ENCODE measurements around the gene TNS3. TPM values are rescaled to one million over a fixed set of nuclear protein-coding genes. Genes with fewer than 3 reads are reported as not detected.

TNS3 gene
- total and polyA plus RNA-seq, 2 donors (not counting 3 experiments of a cell fraction or from before 2014, with no cell fraction given), result 10.4 to 45.1 TPM

- BruUV-seq (replicated peaks), result no TSS peak
- no peaks in the 10 kb centered on the region for H3K36me3 ChIP-seq (ENCODE audit: control insufficient read depth in 2 of 2, extremely low read depth in 1 of 2, insufficient read depth in 2 of 2, low read length in 2 of 2)
- no peak for FAIRE-seq
Measured at GRCh38 chr7:47465191-47465590, 116.7 kb downstream of the TNS3 start.

DNA sequence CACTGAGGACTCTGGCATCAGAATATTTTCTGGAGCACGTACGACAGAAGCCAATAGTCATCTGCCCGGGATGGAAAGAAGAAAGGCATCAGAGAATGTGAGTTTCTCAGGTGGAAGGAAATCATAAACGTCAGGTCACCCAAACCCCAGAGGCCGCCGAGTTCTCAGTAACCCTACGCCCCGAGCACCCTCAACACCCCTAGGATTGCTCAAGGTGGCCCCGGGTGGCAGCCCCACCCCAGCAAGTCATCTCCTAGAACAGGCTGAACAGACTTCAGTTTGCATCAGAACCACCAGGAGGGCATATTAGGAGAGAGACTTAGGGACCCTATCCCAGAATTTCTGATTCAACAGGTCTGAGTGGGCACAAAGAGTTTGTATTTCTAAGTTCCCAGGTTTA lies 117.6 kb downstream of the TNS3 start:
- Histone ChIP-seq H3K4me3 (replicated peaks in 1 of 3; ENCODE audit: insufficient read depth in 1 of 3, low read depth in 1 of 3, low read length in 3 of 3) (no peak overlapping the region), H3K79me2 (ENCODE audit: control insufficient read depth, insufficient read depth, low read length) (no peaks in the 10 kb centered on the region), H3K9me3 (replicated peaks; ENCODE audit: control insufficient read depth, insufficient read depth, low read length) (no peaks in the 10 kb centered on the region), H3K36me3 (ENCODE audit: control insufficient read depth in 2 of 2, extremely low read depth in 1 of 2, insufficient read depth in 2 of 2, low read length in 2 of 2) (no peaks in the 10 kb centered on the region), H3K27ac (ENCODE audit: insufficient read depth, low read depth, low read length) (no peak overlapping the region), H3K9me1 (replicated peaks; ENCODE audit: control insufficient read depth, extremely low read depth, insufficient read depth, low read length) (no peaks in the 10 kb centered on the region), H3K4me1 (ENCODE audit: control insufficient read depth, extremely low read depth, insufficient read depth, low read length) (no peaks in the 10 kb centered on the region), H3K9ac (replicated peaks; ENCODE audit: extremely low read depth, insufficient read depth, low read length) (no peak overlapping the region), H2AFZ (ENCODE audit: low read depth, low read length) (no peak overlapping the region), H4K20me1 (replicated peaks; ENCODE audit: control insufficient read depth, extremely low read depth, insufficient read depth, low read length) (no peaks in the 10 kb centered on the region), H3K27me3 (ENCODE audit: control insufficient read depth in 2 of 2, insufficient read depth in 2 of 2, low read length in 2 of 2) (no peaks in the 10 kb centered on the region), H3K4me2 (ENCODE audit: insufficient read depth, low read length) (no peak overlapping the region)
- ChIA-PET POLR2A (no interaction called here), CTCF (no interaction called here)
- intact Hi-C loops (cut with micrococcal nuclease) (no loop called here), dilution Hi-C loops (cut with MboI; ENCODE audit: extremely low pct_ligation_motif_present, low sequenced_read_pairs) (no loop called here)
- no peak for DNase-seq (ENCODE audit: low read depth, low spot score)
- no TSS peak for BruUV-seq (replicated peaks)
- TF ChIP-seq GATA2 (IDR thresholded peaks at IDR 0.05; ENCODE audit: insufficient read depth, insufficient read length, low read depth, low read length), result no peak
- no peak for TF ChIP-seq MYC (IDR thresholded peaks at IDR 0.05; ENCODE audit: low read depth, low read length)
- TF ChIP-seq JUN (IDR thresholded peaks at IDR 0.05; ENCODE audit: borderline replicate concordance, insufficient read depth, insufficient read length, low read depth), result no peak
- TF ChIP-seq CTCF (IDR thresholded peaks at IDR 0.05; ENCODE audit: extremely low read depth in 1 of 2, insufficient read depth in 1 of 2, low read depth in 1 of 2, low read length in 2 of 2), result no peak
- no peak for TF ChIP-seq EZH2 (IDR thresholded peaks at IDR 0.05; ENCODE audit: borderline replicate concordance, low read depth, low read length, severe bottlenecking)
- TF ChIP-seq FOS (IDR thresholded peaks at IDR 0.05; ENCODE audit: borderline replicate concordance, insufficient read depth, low read length), result no peak
- no peak for TF ChIP-seq MAX (IDR thresholded peaks at IDR 0.05; ENCODE audit: insufficient read depth, insufficient read length)
- TF ChIP-seq POLR2AphosphoS5 (IDR thresholded peaks at IDR 0.05; ENCODE audit: insufficient read depth, low read depth, low read length), result no peak
- TF ChIP-seq POLR2A (IDR thresholded peaks at IDR 0.05; ENCODE audit: low read depth, low read length), result no peak
- no peak for FAIRE-seq

More at GRCh38 chr7:47465191-47465590, 116.7 kb downstream of the TNS3 start:
- Histone ChIP-seq H3K9me3 (replicated peaks; ENCODE audit: control insufficient read depth, insufficient read depth, low read length) (no peaks in the 10 kb centered on the region), H4K20me1 (replicated peaks; ENCODE audit: control insufficient read depth, extremely low read depth, insufficient read depth, low read length) (no peaks in the 10 kb centered on the region), H3K27me3 (ENCODE audit: control insufficient read depth in 2 of 2, insufficient read depth in 2 of 2, low read length in 2 of 2) (no peaks in the 10 kb centered on the region), H3K9ac (replicated peaks; ENCODE audit: extremely low read depth, insufficient read depth, low read length) (no peak overlapping the region), H3K79me2 (ENCODE audit: control insufficient read depth, insufficient read depth, low read length) (no peaks in the 10 kb centered on the region), H3K4me1 (ENCODE audit: control insufficient read depth, extremely low read depth, insufficient read depth, low read length) (no peaks in the 10 kb centered on the region), H3K9me1 (replicated peaks; ENCODE audit: control insufficient read depth, extremely low read depth, insufficient read depth, low read length) (no peaks in the 10 kb centered on the region), H3K27ac (ENCODE audit: insufficient read depth, low read depth, low read length) (no peak overlapping the region), H2AFZ (ENCODE audit: low read depth, low read length) (no peak overlapping the region), H3K4me3 (replicated peaks in 1 of 3; ENCODE audit: insufficient read depth in 1 of 3, low read depth in 1 of 3, low read length in 3 of 3) (no peak overlapping the region), H3K4me2 (ENCODE audit: insufficient read depth, low read length) (no peak overlapping the region)
- POLR2A ChIA-PET, result no interaction called here
- no peak for TF ChIP-seq CTCF (IDR thresholded peaks at IDR 0.05; ENCODE audit: extremely low read depth in 1 of 2, insufficient read depth in 1 of 2, low read depth in 1 of 2, low read length in 2 of 2)
- CTCF ChIA-PET, result interaction anchor here (1.4 kb wide), 1 partner anchor 15 kb away, joined by 3 read pairs; no protein-coding TSS in a partner anchor
- dilution Hi-C loops (cut with MboI; ENCODE audit: extremely low pct_ligation_motif_present, low sequenced_read_pairs), result no loop called here
- DNase-seq (ENCODE audit: low read depth, low spot score), result no peak
- intact Hi-C loops (cut with micrococcal nuclease), result no loop called here

Data from endothelial cell of umbilical vein (primary cell).